SK-N-SH (cell line): ENCODE measurements around the gene RBPJL. TPM values are rescaled to one million over a fixed set of nuclear protein-coding genes. Genes with fewer than 3 reads are reported as not detected.

Experiments
- CTCF ChIA-PET: fragments of 300-600, 350-600 bp; formaldehyde crosslinking; extraction: SDS; loops from one replicate; lab custom pipeline; 2021; lab: Yijun Ruan, JAX
- POLR2A ChIA-PET: fragments of 350-600 bp; sonication (Branson Sonifier 250); formaldehyde crosslinking; extraction: SDS; loops from one replicate; lab custom pipeline; 2020; ENCODE audit warnings: antibody characterized with exemption, inconsistent platforms; lab: Yijun Ruan, JAX
- DNase-seq: peaks from one replicate; pipeline ENCODE4 v3.0.0; 2012
- H2AFZ ChIP-seq: fragments of 200-600 bp; sonication (generic); 2 replicates; pipeline ENCODE4 v1.8.1; 2016; ENCODE audit warnings: antibody characterized with exemption, mild to moderate bottlenecking, low read depth
- H3F3A ChIP-seq: fragments of 200-600 bp; sonication (generic); replicated peaks from 2 replicates; pipeline ENCODE3; 2016; ENCODE audit warnings: antibody characterized with exemption, mild to moderate bottlenecking; ENCODE audit not compliant: insufficient read depth
- H3K27ac ChIP-seq, 2 experiments: fragments of 200-500 bp in 1 of 2; fragments of 200-600 bp in 1 of 2; sonication (Bioruptor generic) in 1 of 2; sonication (generic), shearing (Covaris generic) in 1 of 2; 2 replicates each; pipeline versions ENCODE4 v1.5.1 to v1.6.1; 2014 to 2016; ENCODE audit warnings: low read depth in 2 of 2, inconsistent platforms in 1 of 2, low read length in 1 of 2, mild to moderate bottlenecking in 1 of 2, mixed read lengths in 1 of 2
- H3K27me3 ChIP-seq: fragments of 200-600 bp; sonication (generic), shearing (Covaris generic); 2 replicates; pipeline ENCODE4 v1.6.1; 2016; ENCODE audit warnings: mixed run types; ENCODE audit not compliant: insufficient read depth
- H3K36me3 ChIP-seq, 2 experiments: fragments of 200-500 bp in 1 of 2; fragments of 200-600 bp in 1 of 2; sonication (Bioruptor generic) in 1 of 2; sonication (generic) in 1 of 2; replicated peaks in 1 of 2; 2 replicates each; pipeline versions ENCODE3 to v1.5.1; 2014 to 2016; ENCODE audit warnings: low read length in 1 of 2, mild to moderate bottlenecking in 1 of 2; ENCODE audit not compliant: insufficient read depth in 2 of 2, control insufficient read depth in 1 of 2
- H3K4me1 ChIP-seq, 2 experiments: fragments of 200-500 bp in 1 of 2; fragments of 200-600 bp in 1 of 2; sonication (Bioruptor generic) in 1 of 2; sonication (generic), shearing (Covaris generic) in 1 of 2; 2 replicates each; pipeline versions ENCODE4 v1.5.1 to v1.6.1; 2014 to 2016; ENCODE audit warnings: low read depth in 1 of 2, low read length in 1 of 2, mixed run types in 1 of 2; ENCODE audit not compliant: insufficient read depth in 2 of 2, control insufficient read depth in 1 of 2
- H3K4me2 ChIP-seq: fragments of 200-600 bp; sonication (generic), shearing (Covaris generic); 2 replicates; pipeline ENCODE4 v1.6.1; 2017; ENCODE audit warnings: mixed run types
- H3K4me3 ChIP-seq, 2 experiments: fragments of 200-500 bp in 1 of 2; fragments of 200-600 bp in 1 of 2; sonication (Bioruptor generic) in 1 of 2; sonication (generic), shearing (Covaris generic) in 1 of 2; 2 replicates each; pipeline versions ENCODE4 v1.5.1 to v1.8.1; 2014 to 2016; ENCODE audit warnings: low read depth in 2 of 2, inconsistent platforms in 1 of 2, low read length in 1 of 2, mild to moderate bottlenecking in 1 of 2, mixed read lengths in 1 of 2, moderate library complexity in 1 of 2
- H3K79me2 ChIP-seq: fragments of 200-600 bp; sonication (generic); 2 replicates; pipeline ENCODE4 v1.8.1; 2017; ENCODE audit warnings: mild to moderate bottlenecking; ENCODE audit not compliant: insufficient read depth
- H3K9ac ChIP-seq: fragments of 200-600 bp; sonication (generic); 2 replicates; pipeline ENCODE4 v1.6.1; 2017; ENCODE audit warnings: mixed run types
- H3K9me2 ChIP-seq: fragments of 200-600 bp; sonication (generic); 2 replicates; pipeline ENCODE4 v1.6.1; 2017; ENCODE audit warnings: mixed run types
- H3K9me3 ChIP-seq: fragments of 200-600 bp; sonication (generic); 2 replicates; pipeline ENCODE4 v1.6.1; 2017; ENCODE audit warnings: mixed run types, mild to moderate bottlenecking, moderate library complexity
- H4K20me1 ChIP-seq: fragments of 200-600 bp; sonication (generic); 2 replicates; pipeline ENCODE4 v1.6.1; 2017; ENCODE audit warnings: mild to moderate bottlenecking, mixed run types; ENCODE audit not compliant: insufficient read depth
- CHD2 ChIP-seq: fragments of 150-350 bp; IDR thresholded peaks from 2 replicates; pipeline ENCODE4 v1.6.1; 2018; ENCODE audit warnings: low read length; ENCODE audit not compliant: partially characterized antibody
- EZH2phosphoT487 ChIP-seq: fragments of 200-600 bp; sonication (generic); IDR thresholded peaks from 2 replicates; pipeline ENCODE4 v1.6.1; 2017; ENCODE audit warnings: low read depth, mixed run types, mild to moderate bottlenecking, antibody characterized with exemption, moderate library complexity, borderline replicate concordance
- POLR2AphosphoS5 ChIP-seq: IDR thresholded peaks from 2 replicates; pipeline ENCODE4 v1.6.1; 2012; ENCODE audit warnings: low read depth, low read length
- RFX5 ChIP-seq: IDR thresholded peaks from 2 replicates; pipeline ENCODE4 v1.6.1; 2012; ENCODE audit warnings: mild to moderate bottlenecking, improper control_type of control experiment, low read length
- SIN3A ChIP-seq: IDR thresholded peaks from 2 replicates; pipeline ENCODE4 v1.6.1; 2012; ENCODE audit warnings: low read depth, mild to moderate bottlenecking, low read length, moderate library complexity, borderline replicate concordance
- TCF12 ChIP-seq: IDR thresholded peaks from 2 replicates; pipeline ENCODE4 v1.4.0; 2012
- TEAD4 ChIP-seq: IDR thresholded peaks from 2 replicates; pipeline ENCODE4 v1.4.0; 2012; ENCODE audit warnings: mild to moderate bottlenecking, borderline replicate concordance; ENCODE audit not compliant: insufficient read depth
- YY1 ChIP-seq: IDR thresholded peaks from 2 replicates; pipeline ENCODE4 v1.4.0; 2012; ENCODE audit warnings: low read depth, mild to moderate bottlenecking
- WGBS: methylation state at CpG from one replicate; pipeline ENCODE4 v1.1.6; 2017; ENCODE audit warnings: low lambda C conversion rate; 5-methylcytosine and 5-hydroxymethylcytosine counted together
- polyA plus RNA-seq, 3 experiments: library from polyadenylated mRNA; depleted of rRNA; stranded (reverse); fragments of >200 nt; gene quantifications; 2 replicates each; pipeline ENCODE4 v1.2.3, GENCODE V29; 2012
- TF ChIP-seq, protein P1 (sequence below): IDR thresholded peaks from 2 replicates; pipeline ENCODE4 v1.4.0; 2012; ENCODE audit warnings: low read depth, borderline replicate concordance
- TF ChIP-seq, protein P2 (sequence below): IDR thresholded peaks from 2 replicates; pipeline ENCODE4 v1.6.1; 2012; ENCODE audit warnings: mild to moderate bottlenecking, low read depth, low read length, moderate library complexity
- TF ChIP-seq, protein P3 (sequence below): IDR thresholded peaks from 2 replicates; pipeline ENCODE4 v1.4.0; 2012; ENCODE audit warnings: low read depth
- TF ChIP-seq, protein P4 (sequence below): fragments of 150-350 bp; IDR thresholded peaks from 2 replicates; pipeline ENCODE4 v1.6.1; 2016; ENCODE audit warnings: mild to moderate bottlenecking, low read depth, low read length

The RBPJL gene
- polyA plus RNA-seq, 1 of the 3 experiments (the other 2 are of a cell fraction) = not detected

DNA sequence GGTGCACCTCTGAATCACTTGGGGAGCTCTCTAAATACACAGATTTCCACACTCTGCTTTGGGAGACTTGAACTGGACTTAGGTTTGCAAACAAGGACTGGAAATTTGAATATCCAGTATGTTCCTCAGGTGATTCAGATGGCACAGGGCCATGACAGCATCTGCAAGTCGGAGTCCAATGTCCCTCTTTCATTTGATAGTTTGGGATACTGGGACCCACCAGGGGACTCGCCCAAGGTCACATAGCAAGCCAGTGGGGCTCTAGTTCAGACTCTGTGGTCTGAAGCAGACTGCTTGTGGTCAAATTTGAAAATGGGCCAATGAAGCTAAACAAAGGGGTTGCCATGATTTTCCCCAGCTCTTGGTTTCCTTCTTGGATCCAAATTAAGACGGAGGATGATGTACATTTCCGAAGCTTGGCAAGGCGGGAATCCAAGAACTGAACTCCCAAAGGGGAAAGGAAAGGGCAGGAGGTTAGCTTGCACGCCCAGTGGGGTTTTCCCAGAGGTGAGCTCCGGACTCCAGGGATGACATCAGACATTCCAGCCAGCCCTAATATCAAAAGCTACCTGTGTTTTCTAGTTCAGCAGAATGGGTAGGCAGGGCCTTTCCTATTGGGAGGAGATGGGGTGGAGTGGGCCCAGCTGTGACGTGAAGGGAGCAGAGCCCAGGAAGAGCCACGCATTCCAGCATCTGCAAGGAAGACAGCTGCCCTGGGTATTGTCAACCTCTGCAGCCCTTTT lies 52.9 kb downstream of the RBPJL start:
- H3K4me3 ChIP-seq = no peak overlapping the region
- peak overlapping the region; percentile 25; the same call in 1 of the 2 replicates for H3K4me2 ChIP-seq
- H3K79me2 ChIP-seq = peaks cover 12% of the 10 kb centered on the region
- H3K9me2 ChIP-seq = no peaks in the 10 kb centered on the region
- no peaks in the 10 kb centered on the region for H3K27me3 ChIP-seq
- DNase-seq = no peak
- peaks cover 0 to 7% of the 10 kb centered on the region in 2 experiments; a peak in 2 of 4 replicates for H3K4me1 ChIP-seq
- H3K27ac ChIP-seq = peak overlapping the region in 1 of 2 experiments; percentile 43; a peak in 2 of 4 replicates
- 87% methylated on average over 7 of the region's 9 CpGs for WGBS
- ChIA-PET POLR2A (interaction anchor here (0.8 to 1.2 kb wide), 2 partner anchors 11 to 13 kb away, joined by 3 to 4 read pairs; no protein-coding TSS in a partner anchor), CTCF (interaction anchor here (1.0 to 6.4 kb wide), 7 partner anchors 11 to 412 kb away, joined by 3 to 80 read pairs (median 6); partner anchors contain the start of gene SDC4)
- no peak overlapping the region for H2AFZ ChIP-seq
- no peak overlapping the region for H3K9ac ChIP-seq
- peaks cover 10% of the 10 kb centered on the region for H3F3A ChIP-seq
- H3K9me3 ChIP-seq = no peaks in the 10 kb centered on the region
- TF ChIP-seq, protein P1, sequence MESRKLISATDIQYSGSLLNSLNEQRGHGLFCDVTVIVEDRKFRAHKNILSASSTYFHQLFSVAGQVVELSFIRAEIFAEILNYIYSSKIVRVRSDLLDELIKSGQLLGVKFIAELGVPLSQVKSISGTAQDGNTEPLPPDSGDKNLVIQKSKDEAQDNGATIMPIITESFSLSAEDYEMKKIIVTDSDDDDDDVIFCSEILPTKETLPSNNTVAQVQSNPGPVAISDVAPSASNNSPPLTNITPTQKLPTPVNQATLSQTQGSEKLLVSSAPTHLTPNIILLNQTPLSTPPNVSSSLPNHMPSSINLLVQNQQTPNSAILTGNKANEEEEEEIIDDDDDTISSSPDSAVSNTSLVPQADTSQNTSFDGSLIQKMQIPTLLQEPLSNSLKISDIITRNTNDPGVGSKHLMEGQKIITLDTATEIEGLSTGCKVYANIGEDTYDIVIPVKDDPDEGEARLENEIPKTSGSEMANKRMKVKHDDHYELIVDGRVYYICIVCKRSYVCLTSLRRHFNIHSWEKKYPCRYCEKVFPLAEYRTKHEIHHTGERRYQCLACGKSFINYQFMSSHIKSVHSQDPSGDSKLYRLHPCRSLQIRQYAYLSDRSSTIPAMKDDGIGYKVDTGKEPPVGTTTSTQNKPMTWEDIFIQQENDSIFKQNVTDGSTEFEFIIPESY = no peak
- TF ChIP-seq POLR2AphosphoS5 (no peak), EZH2phosphoT487 (no peak), TEAD4 (no peak), TCF12 (no peak), CHD2 (no peak), YY1 (no peak), SIN3A (no peak), RFX5 (no peak)
- TF ChIP-seq, protein P2, sequence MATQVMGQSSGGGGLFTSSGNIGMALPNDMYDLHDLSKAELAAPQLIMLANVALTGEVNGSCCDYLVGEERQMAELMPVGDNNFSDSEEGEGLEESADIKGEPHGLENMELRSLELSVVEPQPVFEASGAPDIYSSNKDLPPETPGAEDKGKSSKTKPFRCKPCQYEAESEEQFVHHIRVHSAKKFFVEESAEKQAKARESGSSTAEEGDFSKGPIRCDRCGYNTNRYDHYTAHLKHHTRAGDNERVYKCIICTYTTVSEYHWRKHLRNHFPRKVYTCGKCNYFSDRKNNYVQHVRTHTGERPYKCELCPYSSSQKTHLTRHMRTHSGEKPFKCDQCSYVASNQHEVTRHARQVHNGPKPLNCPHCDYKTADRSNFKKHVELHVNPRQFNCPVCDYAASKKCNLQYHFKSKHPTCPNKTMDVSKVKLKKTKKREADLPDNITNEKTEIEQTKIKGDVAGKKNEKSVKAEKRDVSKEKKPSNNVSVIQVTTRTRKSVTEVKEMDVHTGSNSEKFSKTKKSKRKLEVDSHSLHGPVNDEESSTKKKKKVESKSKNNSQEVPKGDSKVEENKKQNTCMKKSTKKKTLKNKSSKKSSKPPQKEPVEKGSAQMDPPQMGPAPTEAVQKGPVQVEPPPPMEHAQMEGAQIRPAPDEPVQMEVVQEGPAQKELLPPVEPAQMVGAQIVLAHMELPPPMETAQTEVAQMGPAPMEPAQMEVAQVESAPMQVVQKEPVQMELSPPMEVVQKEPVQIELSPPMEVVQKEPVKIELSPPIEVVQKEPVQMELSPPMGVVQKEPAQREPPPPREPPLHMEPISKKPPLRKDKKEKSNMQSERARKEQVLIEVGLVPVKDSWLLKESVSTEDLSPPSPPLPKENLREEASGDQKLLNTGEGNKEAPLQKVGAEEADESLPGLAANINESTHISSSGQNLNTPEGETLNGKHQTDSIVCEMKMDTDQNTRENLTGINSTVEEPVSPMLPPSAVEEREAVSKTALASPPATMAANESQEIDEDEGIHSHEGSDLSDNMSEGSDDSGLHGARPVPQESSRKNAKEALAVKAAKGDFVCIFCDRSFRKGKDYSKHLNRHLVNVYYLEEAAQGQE = no peak
- TF ChIP-seq, protein P3, sequence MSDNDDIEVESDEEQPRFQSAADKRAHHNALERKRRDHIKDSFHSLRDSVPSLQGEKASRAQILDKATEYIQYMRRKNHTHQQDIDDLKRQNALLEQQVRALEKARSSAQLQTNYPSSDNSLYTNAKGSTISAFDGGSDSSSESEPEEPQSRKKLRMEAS = no peak
- TF ChIP-seq, protein P4, sequence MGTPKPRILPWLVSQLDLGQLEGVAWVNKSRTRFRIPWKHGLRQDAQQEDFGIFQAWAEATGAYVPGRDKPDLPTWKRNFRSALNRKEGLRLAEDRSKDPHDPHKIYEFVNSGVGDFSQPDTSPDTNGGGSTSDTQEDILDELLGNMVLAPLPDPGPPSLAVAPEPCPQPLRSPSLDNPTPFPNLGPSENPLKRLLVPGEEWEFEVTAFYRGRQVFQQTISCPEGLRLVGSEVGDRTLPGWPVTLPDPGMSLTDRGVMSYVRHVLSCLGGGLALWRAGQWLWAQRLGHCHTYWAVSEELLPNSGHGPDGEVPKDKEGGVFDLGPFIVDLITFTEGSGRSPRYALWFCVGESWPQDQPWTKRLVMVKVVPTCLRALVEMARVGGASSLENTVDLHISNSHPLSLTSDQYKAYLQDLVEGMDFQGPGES = no peak
- no peaks in the 10 kb centered on the region for H4K20me1 ChIP-seq
- H3K36me3 ChIP-seq = no peaks in the 10 kb centered on the region
